Fibroblast of villous mesenchyme (primary cell): ENCODE measurements around the gene SURF2. TPM values are rescaled to one million over a fixed set of nuclear protein-coding genes. Genes with fewer than 3 reads are reported as not detected.

Source experiments
- DNase-seq: peaks from one replicate; pipeline ENCODE4 v3.0.0-alpha.2; 2010; ENCODE audit warnings: low read depth
- H3K4me3 ChIP-seq: 2 replicates; pipeline ENCODE4 v1.5.1; 2011; ENCODE audit warnings: low read depth, mild to moderate bottlenecking, low read length
- total RNA-seq: library from RNA; depleted of rRNA; stranded (reverse); fragments of >200 nt; gene quantifications from 2 replicates; pipeline ENCODE4 v1.2.3, GENCODE V29; 2012
- TF ChIP-seq, protein P1 (sequence below): IDR thresholded peaks from 2 replicates; pipeline ENCODE4 v1.5.1; 2012; ENCODE audit warnings: low read depth, mild to moderate bottlenecking, low read length; ENCODE audit not compliant: insufficient read depth

Gene SURF2
- total RNA-seq, 1 donor = 12.1 TPM

DNA sequence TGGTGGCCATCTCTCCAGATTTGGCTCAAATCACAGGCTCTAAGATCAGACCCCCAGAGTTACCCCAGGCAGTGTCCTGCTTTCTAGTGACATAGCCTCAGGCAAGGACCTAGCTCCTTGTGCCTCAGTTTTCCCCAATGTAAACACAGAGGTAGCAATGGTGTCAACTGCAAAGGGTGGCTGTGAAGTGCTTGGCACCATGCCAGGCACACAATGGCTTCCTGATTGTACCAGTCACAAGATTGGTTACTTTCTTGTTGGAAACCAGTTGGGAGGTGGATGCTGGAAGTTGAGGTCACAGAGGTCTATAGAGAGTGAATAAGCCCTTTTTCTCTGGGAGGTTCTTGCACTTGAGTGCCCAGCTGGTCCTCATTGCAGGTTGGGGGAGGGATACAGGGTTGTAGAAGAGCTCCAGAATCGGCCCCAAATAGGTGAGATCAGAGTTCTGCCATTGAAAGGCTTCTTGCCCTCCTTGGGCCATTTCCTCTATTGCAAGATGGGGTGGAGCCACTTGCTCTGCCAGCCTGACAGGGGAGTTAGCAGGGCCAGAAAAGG is 22.1 kb downstream of the SURF2 start:
- H3K4me3 ChIP-seq = no peak overlapping the region
- no peak for DNase-seq
- TF ChIP-seq, protein P1, sequence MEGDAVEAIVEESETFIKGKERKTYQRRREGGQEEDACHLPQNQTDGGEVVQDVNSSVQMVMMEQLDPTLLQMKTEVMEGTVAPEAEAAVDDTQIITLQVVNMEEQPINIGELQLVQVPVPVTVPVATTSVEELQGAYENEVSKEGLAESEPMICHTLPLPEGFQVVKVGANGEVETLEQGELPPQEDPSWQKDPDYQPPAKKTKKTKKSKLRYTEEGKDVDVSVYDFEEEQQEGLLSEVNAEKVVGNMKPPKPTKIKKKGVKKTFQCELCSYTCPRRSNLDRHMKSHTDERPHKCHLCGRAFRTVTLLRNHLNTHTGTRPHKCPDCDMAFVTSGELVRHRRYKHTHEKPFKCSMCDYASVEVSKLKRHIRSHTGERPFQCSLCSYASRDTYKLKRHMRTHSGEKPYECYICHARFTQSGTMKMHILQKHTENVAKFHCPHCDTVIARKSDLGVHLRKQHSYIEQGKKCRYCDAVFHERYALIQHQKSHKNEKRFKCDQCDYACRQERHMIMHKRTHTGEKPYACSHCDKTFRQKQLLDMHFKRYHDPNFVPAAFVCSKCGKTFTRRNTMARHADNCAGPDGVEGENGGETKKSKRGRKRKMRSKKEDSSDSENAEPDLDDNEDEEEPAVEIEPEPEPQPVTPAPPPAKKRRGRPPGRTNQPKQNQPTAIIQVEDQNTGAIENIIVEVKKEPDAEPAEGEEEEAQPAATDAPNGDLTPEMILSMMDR = no peak

DNA sequence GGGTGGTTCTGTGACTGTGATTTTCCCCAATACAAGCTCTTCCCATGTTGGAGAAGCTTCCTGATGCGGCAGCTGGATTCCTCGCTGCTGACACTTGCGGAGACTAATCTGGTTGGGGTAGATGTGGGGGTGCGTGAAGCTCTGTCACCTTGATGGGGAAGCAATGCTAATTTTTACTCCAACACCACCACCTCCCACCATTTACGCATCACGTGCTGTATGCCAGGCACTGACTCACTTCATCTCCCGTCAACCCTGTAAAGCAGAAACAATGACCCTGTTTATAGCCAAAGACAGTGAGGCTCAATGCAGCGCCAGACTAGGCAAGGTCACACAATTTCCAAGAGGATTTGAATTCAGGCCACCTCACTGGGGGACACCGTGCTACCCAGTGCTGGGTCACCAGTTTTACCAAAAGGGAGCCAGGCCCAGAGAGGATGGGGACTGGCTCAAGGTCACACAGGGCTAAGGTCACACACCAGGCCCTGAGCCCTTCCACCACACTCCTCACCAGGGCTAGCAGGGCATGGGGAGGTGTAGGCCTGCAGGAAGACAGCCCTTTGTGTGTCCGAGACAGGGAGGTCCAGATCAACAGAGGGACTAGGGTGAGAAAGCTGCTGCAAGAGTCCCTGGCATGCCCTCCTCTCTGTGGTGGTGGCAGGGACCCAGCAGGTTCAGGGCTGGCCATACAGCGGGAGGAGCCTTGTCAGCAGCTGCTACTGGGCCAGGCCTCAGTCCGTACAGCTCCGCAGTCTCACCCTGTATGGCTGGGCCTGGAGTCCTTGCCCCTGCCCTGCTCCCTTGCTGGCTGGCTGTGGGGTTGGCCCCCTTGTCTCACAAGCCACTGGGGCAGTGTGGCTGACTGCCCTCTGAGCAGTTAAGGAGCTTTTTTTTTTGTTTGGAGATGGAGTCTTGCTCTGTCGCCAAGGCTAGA is 23.1 kb downstream of the SURF2 start:
- no peak for DNase-seq
- TF ChIP-seq, protein P1 = no peak
- no peak overlapping the region for H3K4me3 ChIP-seq

DNA sequence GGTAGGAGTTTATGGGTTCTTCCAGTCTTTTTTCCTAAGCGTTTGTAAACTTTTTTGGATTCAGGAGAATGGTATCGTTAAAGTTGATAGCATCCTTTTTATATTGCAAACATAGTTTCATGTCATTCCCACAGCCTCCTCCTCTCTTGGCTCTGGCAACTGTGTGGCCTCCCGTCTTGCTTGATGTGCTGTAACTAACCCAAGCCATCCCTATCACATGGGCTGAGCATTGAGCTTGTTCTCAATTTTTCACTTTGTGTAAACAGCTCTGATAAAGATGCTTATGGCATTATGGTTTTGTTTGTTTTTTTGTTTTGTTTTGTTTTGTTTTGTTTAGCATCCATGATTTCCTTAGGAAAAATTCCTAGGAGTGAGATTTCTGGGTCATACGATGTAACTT is 24.4 kb downstream of the SURF2 start:
- TF ChIP-seq, protein P1 = no peak
- DNase-seq = no peak
- H3K4me3 ChIP-seq = no peak overlapping the region

DNA sequence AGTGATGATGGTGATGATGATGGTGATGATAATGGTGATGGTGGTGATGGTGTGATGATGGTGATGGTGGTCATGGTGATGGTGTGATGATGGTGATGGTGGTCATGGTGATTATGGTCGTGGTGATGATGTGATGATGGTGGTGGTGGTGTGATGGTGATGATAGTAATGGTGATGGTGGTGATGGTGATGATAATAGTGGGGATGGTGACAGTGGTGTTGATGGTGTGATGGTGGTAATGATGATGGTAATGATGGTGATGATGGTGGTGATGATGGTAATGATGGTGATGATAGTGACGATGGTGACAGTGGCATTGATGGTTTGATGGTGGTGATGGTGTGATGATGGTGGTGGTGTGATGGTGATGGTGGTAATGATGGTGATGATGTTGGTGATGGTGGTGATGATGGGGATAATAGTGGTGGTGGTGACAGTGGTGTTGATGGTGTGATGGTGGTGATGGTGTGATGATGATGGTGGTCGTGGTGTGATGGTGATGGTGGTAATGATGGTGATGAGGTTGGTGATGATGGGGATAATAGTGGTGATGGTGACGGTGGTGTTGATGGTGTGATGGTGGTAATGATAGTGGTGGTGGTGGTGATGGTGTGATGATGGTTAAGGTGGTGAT is 26.3 kb downstream of the SURF2 start:
- TF ChIP-seq, protein P1 = no peak
- H3K4me3 ChIP-seq = no peak overlapping the region
- DNase-seq = no peak

DNA sequence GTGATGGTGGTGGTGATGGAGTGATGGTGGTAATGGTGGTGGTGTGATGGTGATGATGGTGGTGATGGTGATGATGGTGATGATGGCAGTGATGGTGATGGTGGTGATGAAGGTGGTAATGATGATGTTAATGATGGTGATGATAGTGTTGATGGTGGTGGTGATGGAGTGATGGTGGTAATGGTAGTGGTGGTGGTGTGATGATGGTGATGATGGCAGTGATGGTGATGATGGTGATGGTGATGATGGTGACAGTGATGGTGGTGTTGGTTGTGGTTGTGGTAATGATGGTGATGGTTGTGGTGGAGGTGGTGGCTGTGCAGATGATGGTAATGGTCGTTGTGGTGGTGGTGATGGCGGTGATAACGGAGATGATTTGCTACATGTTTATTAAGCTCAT is 27.1 kb downstream of the SURF2 start:
- no peak for DNase-seq
- TF ChIP-seq, protein P1 = no peak
- H3K4me3 ChIP-seq = no peak overlapping the region

DNA sequence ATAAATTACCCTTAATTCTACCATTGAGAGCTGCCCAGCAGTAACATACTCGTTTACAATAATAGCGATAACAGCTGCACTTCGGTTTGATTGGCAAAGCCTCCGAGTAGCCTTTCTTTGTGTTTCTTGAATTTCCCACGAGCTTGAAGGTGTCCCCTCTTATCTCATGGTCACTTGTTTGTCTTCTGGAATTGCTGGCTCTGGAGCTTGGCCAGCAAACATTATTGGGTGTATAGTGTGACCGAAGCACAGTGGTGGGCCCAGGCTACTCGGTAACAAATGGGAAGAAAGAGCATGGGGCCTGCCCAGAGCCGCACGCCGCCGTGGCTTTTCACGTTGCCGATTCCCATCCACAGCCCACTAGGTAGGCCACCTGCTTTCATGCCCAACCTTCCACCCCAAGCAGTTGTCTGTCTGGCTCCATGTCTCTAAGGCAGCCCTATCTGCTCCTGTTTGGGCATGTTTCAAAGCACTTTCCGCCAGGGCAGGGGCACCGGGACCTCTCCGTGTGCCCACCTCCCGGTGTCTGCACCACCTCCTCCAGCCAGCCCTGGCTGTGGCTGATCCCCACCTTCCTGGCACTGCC is 28.5 kb downstream of the SURF2 start:
- DNase-seq = no peak
- H3K4me3 ChIP-seq = no peak overlapping the region
- TF ChIP-seq, protein P1 = no peak
